Stimulated activated naive CD4-positive, alpha-beta T cell (primary cell): Measurements from ENCODE around the gene UBXN6.

ENCODE experiments used
- DNase-seq, 6 experiments: peaks; one replicate each; lab custom pipeline; 2025; lab: John Stamatoyannopoulos, UW

The UBXN6 gene

DNA sequence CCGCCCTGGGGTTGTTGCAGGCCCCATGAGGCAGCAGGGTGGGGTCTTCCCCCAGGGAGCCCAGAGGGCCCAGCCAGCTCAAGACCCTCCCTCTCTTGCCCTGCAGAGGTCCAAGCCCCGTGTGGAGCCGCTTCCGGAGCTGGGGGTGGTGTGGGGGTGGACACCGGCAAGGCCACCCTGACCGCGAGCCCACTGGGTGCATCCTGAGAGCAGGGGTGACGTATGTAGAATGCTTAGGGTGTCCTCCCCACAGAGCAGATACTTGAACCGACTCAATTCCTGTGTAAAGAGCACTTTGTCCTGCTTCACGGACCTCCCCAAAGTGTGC, 14.8 kb downstream of the UBXN6 start:
- DNase-seq, result no peak

DNA sequence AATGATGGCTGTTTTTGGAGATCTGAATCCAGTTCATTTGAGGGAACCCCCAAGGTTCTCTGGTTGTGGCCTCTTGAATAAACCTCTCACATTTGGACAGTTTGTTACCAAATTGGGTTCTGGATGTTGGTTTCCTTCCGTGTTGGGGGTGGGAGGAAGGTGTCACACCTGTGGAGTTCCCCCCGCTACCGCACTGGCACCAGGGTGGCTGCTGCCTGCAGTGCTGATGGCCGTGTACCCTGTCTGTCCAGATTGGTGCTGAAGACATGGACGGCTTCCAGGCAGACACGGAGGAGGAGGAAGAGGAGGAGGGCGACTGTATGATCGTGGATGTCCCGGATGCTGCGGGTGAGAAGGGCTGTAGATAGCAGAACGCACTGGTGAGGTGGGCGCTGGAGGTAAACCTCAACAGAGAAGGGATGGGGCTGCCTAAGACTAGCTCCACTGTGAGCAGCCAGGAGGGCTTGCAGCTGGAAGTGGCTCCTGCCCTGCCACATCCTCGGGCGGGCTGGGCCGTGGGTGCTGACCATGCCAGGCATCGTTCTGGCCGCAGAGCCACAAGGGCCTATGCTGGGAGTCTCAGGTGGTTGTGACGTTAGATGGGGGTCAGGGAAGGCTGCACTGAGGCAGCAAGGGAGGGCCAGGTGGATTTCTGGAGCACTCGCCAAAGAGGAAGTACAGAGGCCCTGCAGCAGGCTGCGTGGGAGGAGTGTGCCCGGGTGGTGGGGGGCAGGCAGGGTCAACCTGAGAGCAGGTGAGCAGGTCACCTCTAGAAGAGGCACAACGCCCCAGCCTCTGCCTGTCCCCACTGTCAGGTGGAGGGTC, 15.4 kb downstream of the UBXN6 start:
- no peak for DNase-seq

DNA sequence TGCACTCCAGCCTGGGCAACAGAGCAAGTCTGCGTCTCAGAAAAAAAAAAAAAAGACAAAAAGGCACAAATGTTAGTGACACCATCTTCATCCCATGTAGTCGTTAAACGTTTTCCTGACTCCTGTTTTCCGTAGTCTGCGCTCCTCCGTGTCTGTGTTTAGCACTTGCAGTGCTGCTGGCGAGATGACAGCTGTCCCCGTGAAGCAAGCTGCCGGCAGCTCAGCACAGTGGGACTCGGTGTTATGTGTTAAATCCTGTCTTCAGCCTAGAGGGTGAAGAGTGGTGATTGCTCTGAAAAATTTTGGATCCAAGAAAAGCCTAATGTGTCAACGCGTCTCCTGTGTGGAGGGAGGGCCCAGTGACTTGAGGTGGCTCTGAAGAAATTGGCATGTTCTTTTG, 18.4 kb downstream of the UBXN6 start:
- no peak for DNase-seq

DNA sequence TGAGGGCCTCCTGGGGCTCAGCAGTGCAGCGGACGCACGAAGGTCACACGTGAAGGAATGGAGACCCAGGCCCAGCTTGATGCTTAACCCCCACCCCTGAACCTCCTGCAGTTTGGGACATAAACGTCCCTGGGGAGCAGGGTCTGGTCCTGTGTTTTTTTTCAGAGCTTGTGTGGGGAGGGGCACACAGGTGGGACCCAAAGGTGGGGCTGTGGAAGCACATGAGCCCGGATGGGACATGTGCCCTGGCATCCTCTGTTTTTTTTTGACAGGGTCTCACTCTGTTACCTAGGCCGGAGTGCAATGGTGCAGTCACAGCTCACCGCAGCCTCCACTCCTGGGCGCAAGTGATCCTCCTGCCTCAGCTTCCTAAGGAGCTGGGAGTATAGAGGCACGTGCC, 20.5 kb downstream of the UBXN6 start:
- no peak for DNase-seq

DNA sequence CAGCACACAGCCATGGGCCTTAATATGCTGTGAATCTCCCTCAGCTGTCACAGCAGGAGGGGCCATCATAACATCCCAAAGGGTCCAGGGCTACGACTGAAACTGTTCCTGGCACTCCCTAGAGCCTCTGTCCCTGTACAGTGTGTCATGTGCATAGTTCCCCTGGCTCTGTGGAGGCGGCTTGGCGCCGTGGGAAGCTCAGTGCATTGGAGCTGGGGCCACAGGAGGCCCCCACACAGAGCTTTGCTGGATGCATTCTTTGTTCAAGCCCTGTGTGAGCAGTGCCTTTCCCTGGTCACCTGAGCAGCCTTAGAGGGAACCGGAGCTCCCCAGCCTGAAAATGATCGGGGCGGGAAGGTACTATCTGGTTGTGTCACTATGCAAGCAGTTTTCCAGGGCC, 21.4 kb downstream of the UBXN6 start:
- no peak for DNase-seq

DNA sequence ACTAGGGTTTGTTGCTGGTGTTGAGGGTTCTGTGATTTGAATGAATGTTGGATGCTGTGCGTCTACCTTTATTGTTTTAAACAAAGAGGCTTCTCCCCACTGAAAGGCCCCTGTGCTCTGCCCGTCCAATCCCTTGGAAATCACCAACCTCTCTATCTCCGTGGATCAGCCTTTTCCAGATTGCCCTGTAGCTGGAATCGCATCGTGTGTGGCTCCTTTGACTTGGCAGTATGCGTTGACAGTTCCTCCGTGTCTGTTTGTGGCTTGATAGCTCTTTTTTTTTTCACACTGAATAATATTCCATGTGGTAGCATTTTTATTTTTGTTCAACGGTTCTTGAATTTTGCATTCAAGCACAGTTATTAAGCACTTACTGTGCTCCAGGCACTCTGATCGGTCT, 23.2 kb downstream of the UBXN6 start:
- no peak for DNase-seq

DNA sequence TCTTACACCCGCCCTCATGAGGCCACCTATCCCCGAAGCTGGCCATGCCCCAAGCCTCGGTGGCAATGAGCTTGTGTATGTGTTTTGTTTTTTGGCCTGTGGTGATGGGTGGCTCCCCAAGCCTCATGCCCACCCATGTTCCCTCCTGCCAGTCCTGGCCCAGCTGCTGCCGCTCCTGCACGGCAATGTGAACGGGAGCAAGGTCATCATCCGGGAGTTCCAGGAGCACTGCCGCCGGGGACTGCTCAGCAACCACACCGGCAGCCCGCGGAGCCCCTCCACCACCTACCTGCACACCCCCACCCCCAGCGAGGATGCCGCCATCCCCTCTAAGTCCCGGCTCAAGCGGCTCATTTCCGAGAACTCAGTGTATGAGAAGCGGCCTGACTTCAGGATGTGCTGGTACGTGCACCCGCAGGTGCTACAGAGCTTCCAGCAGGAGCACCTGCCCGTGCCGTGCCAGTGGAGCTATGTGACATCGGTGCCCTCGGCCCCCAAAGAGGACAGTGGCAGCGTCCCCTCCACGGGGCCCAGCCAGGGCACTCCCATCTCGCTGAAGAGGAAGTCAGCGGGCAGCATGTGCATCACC, 24.6 kb downstream of the UBXN6 start:
- DNase-seq, result no peak

DNA sequence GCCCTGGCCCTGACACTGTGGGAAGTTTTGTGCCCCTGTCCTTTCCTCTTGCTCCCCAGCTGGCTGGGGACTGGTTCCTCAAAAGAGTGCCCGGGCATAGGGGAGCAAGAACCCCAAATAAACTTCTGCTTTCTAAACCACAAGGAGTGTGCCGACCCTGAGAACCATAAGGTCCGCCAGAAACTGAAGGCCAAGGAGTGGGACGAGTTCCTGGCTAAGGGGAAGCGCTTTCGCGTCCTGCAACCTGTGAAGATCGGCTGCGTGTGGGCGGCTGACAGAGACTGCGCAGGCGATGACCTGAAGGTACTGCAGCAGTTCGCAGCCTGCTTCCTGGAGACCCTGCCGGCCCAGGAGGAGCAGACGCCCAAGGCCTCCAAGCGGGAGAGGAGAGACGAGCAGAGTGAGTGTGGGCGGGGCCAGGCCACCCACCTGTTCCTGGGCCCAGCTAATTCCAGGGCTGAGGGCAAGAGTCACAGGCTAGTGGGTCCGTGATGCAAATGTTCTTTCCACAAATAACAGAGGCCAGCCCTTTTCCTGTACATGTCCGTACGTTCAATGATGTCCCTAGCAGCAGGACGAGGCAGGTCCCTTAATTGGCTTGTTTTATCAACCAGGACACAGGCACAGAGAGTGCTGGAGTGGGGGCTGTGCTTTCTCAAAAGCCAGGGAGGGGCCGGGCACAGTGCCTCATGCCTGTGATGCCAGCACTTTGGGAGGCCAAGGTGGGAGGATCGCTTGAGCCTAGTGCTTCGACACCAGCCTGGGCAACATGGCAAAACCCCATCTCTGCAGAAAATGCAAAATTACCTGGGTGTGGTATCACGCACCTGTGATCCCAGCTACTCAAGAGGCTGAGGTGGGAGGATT, 25.6 kb downstream of the UBXN6 start:
- DNase-seq, result no peak

DNA sequence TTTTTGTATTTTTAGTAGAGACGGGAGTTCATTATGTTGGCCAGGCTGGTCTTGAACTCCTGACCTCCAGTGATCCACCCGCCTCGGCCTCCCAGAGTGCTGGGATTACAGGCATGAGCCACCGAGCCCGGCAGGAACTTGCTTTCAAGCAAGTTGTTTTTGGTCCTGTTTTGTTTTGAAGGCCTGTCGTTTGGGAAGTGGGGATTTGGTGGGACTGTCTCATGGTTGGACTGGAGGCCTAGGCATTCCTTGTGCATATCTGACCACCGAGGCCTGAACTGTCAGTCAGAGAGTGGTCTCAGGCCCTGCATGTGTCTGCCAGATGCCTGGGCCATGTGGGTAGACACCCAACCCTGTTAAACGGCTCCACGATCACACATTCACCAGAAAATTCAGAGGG, 26.3 kb downstream of the UBXN6 start:
- no peak for DNase-seq

DNA sequence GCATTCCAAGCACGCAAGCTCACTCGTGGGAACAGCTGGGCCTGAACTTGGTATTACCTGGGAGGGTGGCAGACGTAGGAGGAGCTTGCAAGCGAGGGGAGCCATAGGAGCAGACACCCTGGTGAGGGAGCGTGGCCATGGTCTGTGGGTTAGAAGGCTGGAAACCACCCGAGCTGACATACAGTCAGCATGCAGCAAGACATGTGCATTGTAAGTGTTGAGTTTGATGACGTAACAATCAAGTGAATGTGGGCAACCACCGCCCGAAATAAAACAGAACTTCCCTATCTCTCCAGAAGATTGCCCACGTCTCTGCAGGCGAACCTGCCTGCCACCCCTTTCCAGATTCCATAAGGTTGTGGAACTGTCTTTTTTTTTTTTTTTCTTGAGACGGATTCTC, 26.8 kb downstream of the UBXN6 start:
- no peak for DNase-seq

DNA sequence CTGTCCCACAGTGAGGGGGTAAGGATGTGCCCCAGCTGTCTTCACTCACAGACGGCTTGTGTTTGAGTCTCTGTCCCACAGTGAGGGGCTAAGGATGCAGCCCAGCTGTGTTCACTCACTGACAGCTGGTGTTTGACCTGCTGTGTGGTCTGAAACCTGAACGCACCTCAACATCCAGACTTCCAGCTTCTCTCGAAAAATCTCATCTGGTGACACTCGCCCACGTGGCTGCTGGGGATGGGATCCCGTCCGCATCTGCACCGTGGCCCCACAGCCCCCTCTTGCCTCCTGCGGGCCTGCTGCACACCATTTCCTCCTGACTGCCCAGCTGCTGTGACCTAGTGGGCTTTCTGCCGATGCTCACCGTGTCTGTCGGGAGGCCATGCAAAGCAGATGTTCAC, 27.8 kb downstream of the UBXN6 start:
- DNase-seq, result no peak

DNA sequence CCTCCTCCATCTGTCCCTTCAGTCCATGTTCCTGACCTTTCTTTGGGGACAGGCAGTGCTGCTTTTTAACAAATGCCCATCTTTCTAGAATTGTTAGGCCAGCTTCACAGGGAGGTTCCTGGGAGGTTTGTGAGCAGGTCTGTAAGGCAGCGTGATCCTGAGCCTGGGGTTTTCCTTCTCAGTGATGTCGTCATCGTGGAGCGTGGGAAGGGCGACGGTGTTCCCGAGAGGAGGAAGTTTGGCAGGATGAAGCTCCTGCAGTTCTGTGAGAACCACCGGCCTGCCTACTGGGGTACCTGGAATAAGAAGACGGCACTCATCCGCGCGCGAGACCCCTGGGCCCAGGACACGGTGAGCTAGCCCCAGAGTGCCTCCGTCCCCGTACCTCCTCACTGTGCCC, 28.3 kb downstream of the UBXN6 start:
- no peak for DNase-seq

DNA sequence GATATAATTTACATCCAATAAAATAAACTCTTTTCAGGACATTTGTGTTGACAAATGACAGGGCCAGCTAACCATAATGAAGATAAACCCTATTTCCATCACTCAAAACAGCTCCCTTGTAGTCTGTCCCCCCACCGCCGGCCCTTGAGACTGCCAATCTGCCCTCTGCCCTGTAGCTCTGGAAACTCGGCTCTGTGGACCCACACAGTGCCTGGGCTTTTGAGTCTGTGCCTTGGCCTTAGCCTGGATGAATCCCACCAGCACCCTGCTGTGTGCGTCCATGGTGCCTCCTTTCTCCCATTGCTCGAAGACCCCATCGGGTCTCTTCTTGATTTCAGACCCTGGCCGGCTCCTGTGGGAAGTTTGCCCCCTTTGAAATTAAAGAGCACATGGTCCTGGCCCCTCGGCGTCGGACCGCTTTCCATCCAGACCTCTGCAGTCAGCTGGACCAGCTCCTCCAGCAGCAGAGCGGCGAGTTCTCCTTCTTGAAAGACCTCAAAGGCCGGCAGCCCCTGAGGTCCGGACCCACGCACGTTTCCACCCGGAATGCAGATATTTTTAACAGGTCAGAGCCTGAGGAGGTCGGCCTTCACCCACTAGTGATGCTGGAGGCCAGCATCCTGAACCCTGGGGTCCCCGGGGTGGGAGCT, 29.1 kb downstream of the UBXN6 start:
- no peak for DNase-seq

DNA sequence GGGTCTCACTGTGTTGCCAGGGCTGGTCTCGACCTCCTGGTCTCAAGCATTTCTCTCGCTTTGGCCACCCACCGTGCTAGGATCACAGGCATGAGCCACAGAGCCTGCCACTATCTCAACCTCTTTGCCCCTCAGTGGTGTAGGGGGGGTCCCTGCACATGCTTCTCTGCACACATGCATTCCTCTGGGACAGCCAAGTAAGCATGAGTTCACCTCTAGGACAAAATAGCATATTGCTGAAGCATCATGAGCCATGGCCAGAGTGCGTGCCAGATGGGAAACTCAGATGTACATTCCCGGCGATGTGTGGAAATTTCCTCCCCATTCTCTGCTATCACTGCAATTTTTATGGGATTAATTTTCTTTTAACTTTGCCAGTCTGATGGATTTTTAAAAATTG, 32.1 kb downstream of the UBXN6 start:
- DNase-seq, result no peak

DNA sequence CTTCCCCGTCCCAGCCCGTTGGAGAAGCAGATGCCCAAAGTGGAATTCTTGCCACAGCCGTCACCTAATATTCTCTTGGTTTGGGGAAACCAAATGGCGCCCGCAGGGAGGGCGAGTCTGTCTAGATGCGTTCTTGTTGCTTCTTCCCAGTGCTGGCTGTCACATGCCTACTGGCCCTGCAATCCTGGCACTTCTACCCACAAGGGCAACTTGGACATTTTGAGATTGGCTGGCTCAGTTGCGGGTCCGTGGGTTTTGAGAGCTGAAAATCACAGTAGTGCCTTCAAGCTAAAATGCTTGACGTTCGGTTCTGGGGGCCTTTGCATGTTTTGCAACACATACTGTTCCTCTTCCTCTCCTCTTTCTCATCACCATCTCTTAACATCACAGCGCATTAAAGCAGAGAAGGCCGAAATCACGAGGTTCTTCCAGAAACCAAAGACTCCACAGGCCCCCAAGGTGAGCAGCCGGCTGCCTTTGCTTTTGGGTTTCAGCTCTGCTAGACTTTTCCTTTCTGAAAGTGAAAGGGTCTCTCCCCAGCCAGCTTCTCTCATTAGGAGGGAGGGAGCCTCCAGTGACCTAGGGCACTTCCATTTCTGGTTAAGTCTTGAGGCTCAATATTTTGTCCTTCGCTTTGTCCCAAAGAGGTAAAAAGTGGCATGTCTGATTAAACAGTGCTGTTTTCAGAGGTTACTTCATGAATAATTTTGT, 34.0 kb downstream of the UBXN6 start:
- no peak for DNase-seq

DNA sequence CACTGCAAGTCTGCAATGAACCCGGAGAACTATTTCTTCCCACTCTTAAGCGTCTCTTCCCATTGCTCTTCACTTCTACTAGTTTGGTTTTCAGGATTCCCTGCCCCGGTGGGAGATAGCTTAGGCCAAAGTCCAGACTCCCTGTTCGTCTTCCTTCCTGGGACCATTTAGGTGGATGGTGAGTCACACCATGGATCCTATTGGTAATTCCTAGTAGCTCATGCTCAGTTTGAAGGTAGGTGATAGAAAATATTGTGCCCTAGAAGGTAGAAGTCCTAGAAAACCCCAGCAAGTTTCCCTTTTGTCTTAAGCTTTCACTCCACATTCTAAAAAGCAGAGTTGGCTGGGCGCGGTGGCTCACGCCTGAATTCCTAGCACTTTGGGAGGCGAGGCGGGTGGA, 41.3 kb downstream of the UBXN6 start:
- no peak for DNase-seq

DNA sequence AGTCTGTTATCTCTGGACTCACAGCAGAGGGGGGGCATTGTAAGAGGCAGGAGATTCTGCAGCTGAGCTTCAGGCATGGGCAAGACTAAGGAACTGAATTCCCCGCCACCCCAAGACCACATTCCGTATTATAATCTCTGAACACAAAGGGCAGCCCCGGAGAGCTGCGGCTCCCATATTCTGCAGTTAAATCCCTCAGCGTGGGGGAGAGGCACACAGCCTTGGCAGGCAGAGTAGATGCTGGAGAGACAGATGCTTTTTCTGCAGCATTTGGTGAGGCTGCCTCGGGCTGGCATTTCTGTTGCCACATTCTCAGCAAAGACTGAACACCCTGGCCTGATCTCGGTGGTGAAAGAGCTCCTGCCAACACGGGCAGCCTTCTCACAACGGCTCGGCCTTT, 42.2 kb downstream of the UBXN6 start:
- DNase-seq, result no peak

DNA sequence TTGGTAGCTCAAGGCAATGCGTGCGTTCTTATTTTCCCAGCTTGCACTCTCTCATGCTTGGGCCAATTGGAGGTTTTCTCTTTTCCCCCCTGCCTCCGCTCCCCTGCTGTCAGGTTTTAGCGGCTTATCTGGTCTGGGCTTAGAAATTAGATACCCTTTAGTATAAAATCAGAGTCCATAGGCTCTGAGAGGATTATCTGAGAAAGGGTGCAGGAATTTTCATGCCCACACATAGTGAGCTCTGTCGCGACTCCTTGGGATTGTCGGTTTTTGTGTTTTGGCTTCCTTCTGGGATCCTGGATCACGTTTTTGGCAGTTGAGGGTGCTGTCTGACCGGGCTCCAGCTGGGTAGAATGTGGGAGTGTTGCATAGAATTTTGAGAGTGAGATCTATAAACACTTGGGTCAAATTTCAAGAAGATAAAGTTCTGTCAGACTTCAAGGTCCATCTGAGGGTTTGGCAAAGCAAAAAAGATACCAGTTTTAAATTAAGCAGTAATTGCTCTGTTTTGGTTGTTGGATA, 42.7 kb downstream of the UBXN6 start:
- DNase-seq, result no peak

DNA sequence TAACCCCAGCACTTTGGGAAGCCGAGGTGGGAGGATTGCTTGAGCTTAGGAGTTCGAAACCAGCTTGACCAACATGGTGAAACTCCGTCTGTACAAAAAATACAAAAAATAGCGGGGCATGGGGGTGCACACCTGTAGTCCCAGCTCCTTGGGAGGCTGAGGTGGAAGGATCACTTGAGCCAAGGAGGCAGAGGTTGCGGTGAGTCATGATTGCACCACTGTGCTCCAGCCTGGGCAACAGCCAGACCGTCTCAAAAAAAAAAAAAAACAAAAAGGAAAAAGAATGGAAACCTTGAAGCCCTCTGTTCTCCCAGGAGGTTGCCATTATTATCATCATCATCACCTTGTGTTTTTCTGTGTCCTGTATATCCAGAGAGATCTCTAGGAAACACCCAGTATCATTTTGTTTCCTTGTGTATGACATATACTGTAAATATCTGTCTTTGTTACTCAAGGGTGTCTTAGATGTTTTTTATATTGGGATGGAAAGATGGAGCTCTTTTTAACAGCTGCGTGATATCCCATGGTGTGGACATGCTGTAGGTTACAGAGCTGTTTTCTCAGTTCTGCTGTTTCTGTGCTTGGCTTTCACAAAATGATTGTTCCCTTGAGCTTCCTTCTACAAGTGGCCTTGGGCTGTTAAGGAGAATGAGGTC, 43.3 kb downstream of the UBXN6 start:
- DNase-seq, result no peak

DNA sequence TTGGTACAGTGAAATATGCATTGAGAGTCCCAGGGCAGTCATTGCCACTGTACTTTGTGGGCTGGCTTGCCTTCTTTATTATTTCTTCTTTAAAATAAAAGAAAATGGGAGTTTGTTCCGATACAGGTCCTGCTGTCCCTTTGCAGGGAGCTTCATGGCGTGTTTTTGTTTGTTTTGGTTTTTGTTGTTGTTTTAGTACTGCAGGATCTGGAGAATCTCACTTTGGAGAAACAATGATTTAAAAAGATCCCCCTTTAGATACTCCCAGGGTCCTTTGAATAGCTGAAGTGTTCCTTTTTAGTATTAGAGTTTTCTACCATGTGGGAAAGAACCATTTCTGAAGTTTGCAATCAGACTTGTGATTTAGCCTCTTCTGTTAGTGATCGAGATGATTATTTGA, 44.0 kb downstream of the UBXN6 start:
- no peak for DNase-seq
